MCF 10A (cell line): ENCODE results near the gene CYP26B1. TPM values are rescaled to one million over a fixed set of nuclear protein-coding genes. Genes with fewer than 3 reads are reported as not detected.

Experiments
- BruUV-seq: library from RNA; stranded (reverse); fragments of 400-500 nt; replicated peaks from 2 replicates; lab custom pipeline; 2021; lab: Mats Ljungman, UMichigan
- CTCF ChIA-PET: fragments of 300-600 bp; sonication (Branson Sonifier 250); formaldehyde crosslinking; extraction: SDS; loops from one replicate; lab custom pipeline; 2021; ENCODE audit warnings: antibody characterized with exemption, inconsistent platforms; lab: Yijun Ruan, JAX
- POLR2A ChIA-PET: fragments of 300-600, 350-650 bp; sonication (Branson Sonifier 250); formaldehyde crosslinking; extraction: SDS; loops from one replicate; lab custom pipeline; 2020; ENCODE audit warnings: antibody characterized with exemption, inconsistent platforms; lab: Yijun Ruan, JAX
- DNase-seq: peaks from one replicate; pipeline ENCODE4 v3.0.0-alpha.2; 2018; ENCODE audit not compliant: unreplicated experiment
- H3K27ac Mint-ChIP-seq: one replicate; pipeline ENCODE4 v1.8.0; 2022; ENCODE audit warnings: mild to moderate bottlenecking, low read depth, mixed read lengths; ENCODE audit not compliant: unreplicated experiment
- H3K27me3 Mint-ChIP-seq: one replicate; pipeline ENCODE4 v1.8.0; 2022; ENCODE audit warnings: mixed read lengths; ENCODE audit not compliant: insufficient read depth, unreplicated experiment
- H3K36me3 Mint-ChIP-seq: one replicate; pipeline ENCODE4 v1.8.0; 2022; ENCODE audit warnings: mild to moderate bottlenecking, moderate library complexity, mixed read lengths; ENCODE audit not compliant: insufficient read depth, unreplicated experiment
- H3K4me1 Mint-ChIP-seq: one replicate; pipeline ENCODE4 v1.8.0; 2022; ENCODE audit warnings: mixed read lengths; ENCODE audit not compliant: insufficient read depth, unreplicated experiment
- H3K4me3 Mint-ChIP-seq: one replicate; pipeline ENCODE4 v1.8.0; 2022; ENCODE audit warnings: mild to moderate bottlenecking, moderate library complexity, mixed read lengths; ENCODE audit not compliant: unreplicated experiment
- H3K9me3 Mint-ChIP-seq: one replicate; pipeline ENCODE4 v1.8.0; 2022; ENCODE audit warnings: mixed read lengths; ENCODE audit not compliant: unreplicated experiment
- CTCF ChIP-seq: fragments of 200-600 bp; IDR thresholded peaks from one replicate; pipeline ENCODE4 v1.8.0; 2022; ENCODE audit warnings: antibody characterized with exemption, mild to moderate bottlenecking; ENCODE audit not compliant: unreplicated experiment
- intact Hi-C: fragments of 100-400 bp; cut with micrococcal nuclease; formaldehyde crosslinking; loops from 2 replicates; pipeline ENCODE4 v1.14.1; 2022
- total RNA-seq: library from RNA; stranded (reverse); gene quantifications from 2 replicates; pipeline ENCODE4 v1.2.3, GENCODE V29; 2022

CYP26B1 gene
- total RNA-seq, 1 experiment from 2014 or later = 14.1 TPM

- ChIA-PET CTCF (interaction anchor here (0.6 to 3.2 kb wide), 3 partner anchors 12 to 232 kb away, joined by 3 to 23 read pairs (median 3); no protein-coding TSS in a partner anchor), POLR2A (interaction anchor here (0.7 kb wide), 1 partner anchor 243 kb away, joined by 3 read pairs; no protein-coding TSS in a partner anchor)
- H3K4me3 Mint-ChIP-seq = no peak overlapping the region
- intact Hi-C loops = no loop called here
- peaks cover 33% of the 10 kb centered on the region for H3K27me3 Mint-ChIP-seq
- H3K4me1 Mint-ChIP-seq = no peaks in the 10 kb centered on the region
- no peak for TF ChIP-seq CTCF
- BruUV-seq = no TSS peak
- DNase-seq = no peak
- H3K36me3 Mint-ChIP-seq = peaks cover 6% of the 10 kb centered on the region
- no peak overlapping the region for H3K27ac Mint-ChIP-seq
- no peaks in the 10 kb centered on the region for H3K9me3 Mint-ChIP-seq
Measured at GRCh38 chr2:72155737-72156136, 8.1 kb upstream of the CYP26B1 start.

- CTCF ChIA-PET = interaction anchor here (1.2 to 3.2 kb wide), 2 partner anchors 12 to 231 kb away, joined by 3 to 23 read pairs; no protein-coding TSS in a partner anchor
Measured at GRCh38 chr2:72155151-72155550, 7.5 kb upstream of the CYP26B1 start.

GRCh38 chr2:72154386-72154975 is 6.8 kb upstream of the CYP26B1 start:
- DNase-seq = no peak
- Mint-ChIP-seq H3K36me3 (no peaks in the 10 kb centered on the region), H3K4me1 (peaks cover 10% of the 10 kb centered on the region), H3K27ac (no peak overlapping the region), H3K27me3 (peaks cover 46% of the 10 kb centered on the region), H3K9me3 (no peaks in the 10 kb centered on the region), H3K4me3 (no peak overlapping the region)
- ChIA-PET CTCF (interaction anchor here (1.0 to 3.2 kb wide), 2 partner anchors 17 to 230 kb away, joined by 3 to 23 read pairs; no protein-coding TSS in a partner anchor), POLR2A (no interaction called here)
- TF ChIP-seq CTCF = no peak
- BruUV-seq = no TSS peak
- intact Hi-C loops = loop anchor here (5.0 kb wide), 1 partner anchor 622 kb away; no protein-coding TSS in a partner anchor

More at GRCh38 chr2:72155151-72155550, 7.5 kb upstream of the CYP26B1 start:
- H3K27me3 Mint-ChIP-seq = peaks cover 39% of the 10 kb centered on the region
- no peaks in the 10 kb centered on the region for H3K9me3 Mint-ChIP-seq
- TF ChIP-seq CTCF = no peak
- POLR2A ChIA-PET = interaction anchor here (0.6 kb wide), 1 partner anchor 414 kb away, joined by 3 read pairs; no protein-coding TSS in a partner anchor
- H3K4me1 Mint-ChIP-seq = peaks cover 3% of the 10 kb centered on the region
- peaks cover 6% of the 10 kb centered on the region for H3K36me3 Mint-ChIP-seq
- no peak overlapping the region for H3K27ac Mint-ChIP-seq
- intact Hi-C loops = no loop called here
- H3K4me3 Mint-ChIP-seq = no peak overlapping the region
- no peak for DNase-seq
- BruUV-seq = no TSS peak

GRCh38 chr2:72153924-72154323 is 6.3 kb upstream of the CYP26B1 start:
- ChIA-PET POLR2A (no interaction called here), CTCF (interaction anchor here (1.0 to 5.9 kb wide), 5 partner anchors 16 to 607 kb away, joined by 3 to 59 read pairs (median 5); no protein-coding TSS in a partner anchor)
- no peaks in the 10 kb centered on the region for H3K36me3 Mint-ChIP-seq

More at GRCh38 chr2:72153924-72154323, 6.3 kb upstream of the CYP26B1 start:
- no TSS peak for BruUV-seq
- intact Hi-C loops = loop anchor here (5.0 kb wide), 1 partner anchor 622 kb away; no protein-coding TSS in a partner anchor
- no peak for TF ChIP-seq CTCF
- H3K4me1 Mint-ChIP-seq = peaks cover 15% of the 10 kb centered on the region
- no peaks in the 10 kb centered on the region for H3K9me3 Mint-ChIP-seq
- no peak for DNase-seq
- H3K27ac Mint-ChIP-seq = no peak overlapping the region
- H3K27me3 Mint-ChIP-seq = peaks cover 51% of the 10 kb centered on the region
- no peak overlapping the region for H3K4me3 Mint-ChIP-seq
